Lower leg skin (tissue), 4 donors: Measurements from ENCODE around the gene ASAP2. TPM values are rescaled to one million over a fixed set of nuclear protein-coding genes. Genes with fewer than 3 reads are reported as not detected.

Source experiments
- DNase-seq, 2 donors: peaks; one replicate each; pipeline ENCODE4 v3.0.0-alpha.2; 2019; ENCODE audit warnings: low spot score in 2 of 2
- H3K4me3 ChIP-seq: fragments of 200-600 bp; sonication (generic); 2 replicates; pipeline ENCODE4 v1.5.1; 2017; ENCODE audit warnings: mild to moderate bottlenecking, low read depth; ENCODE audit not compliant: poor library complexity, severe bottlenecking
- CTCF ChIP-seq, 3 donors: fragments of 450-650 bp; IDR thresholded peaks; one replicate each; pipeline ENCODE4 v1.5.1; 2016; ENCODE audit warnings: antibody characterized with exemption in 3 of 3, mild to moderate bottlenecking in 3 of 3, moderate library complexity in 2 of 3
- POLR2A ChIP-seq, 2 donors: fragments of 450-650 bp; IDR thresholded peaks; one replicate each; pipeline ENCODE4 v1.6.1; 2016 to 2017; ENCODE audit warnings: antibody characterized with exemption in 2 of 2, mild to moderate bottlenecking in 1 of 2, moderate library complexity in 1 of 2
- WGBS, 2 donors: methylation state at CpG; one replicate each; pipeline ENCODE4 v1.1.5; 2018; 5-methylcytosine and 5-hydroxymethylcytosine counted together
- intact Hi-C: fragments of 100-400 bp; cut with DNase I; formaldehyde crosslinking; loops from one replicate; pipeline ENCODE4 v1.15.0; 2023; ENCODE audit warnings: low total_unique reads
- total RNA-seq, 4 donors: library from RNA; depleted of rRNA; stranded (reverse); fragments of >200 nt; gene quantifications; one replicate each; pipeline ENCODE4 v1.1.0, GENCODE V29; 2016

The ASAP2 gene
- total RNA-seq, 4 donors from 2014 or later: 30.4 to 40.7 (median 33.1) TPM

- TF ChIP-seq CTCF (IDR thresholded peaks at IDR 0.05): no peak
- no peak for TF ChIP-seq POLR2A (IDR thresholded peaks at IDR 0.05)
- 95 to 98% methylated on average over 7 of the region's 7 CpGs for WGBS, 2 donors
- DNase-seq: no peak
- intact Hi-C loops: no loop called here
- H3K4me3 ChIP-seq: no peak overlapping the region
Observed at GRCh38 chr2:9343524-9343923, 136.9 kb downstream of the ASAP2 start.

- TF ChIP-seq CTCF (IDR thresholded peaks at IDR 0.05) (no peak), POLR2A (IDR thresholded peaks at IDR 0.05) (no peak)
- 95 to 96% methylated on average over 10 of the region's 10 CpGs for WGBS, 2 donors
- DNase-seq: no peak
- no peak overlapping the region for H3K4me3 ChIP-seq
- intact Hi-C loops: no loop called here
Observed at GRCh38 chr2:9344434-9344833, 137.8 kb downstream of the ASAP2 start.

GRCh38 chr2:9345343-9345742 is 138.7 kb downstream of the ASAP2 start:
- TF ChIP-seq POLR2A (IDR thresholded peaks at IDR 0.05) (no peak), CTCF (IDR thresholded peaks at IDR 0.05) (no peak)
- no peak overlapping the region for H3K4me3 ChIP-seq
- DNase-seq: no peak
- intact Hi-C loops: no loop called here
- 92% methylated on average over 7 of the region's 7 CpGs for WGBS, 2 donors

GRCh38 chr2:9345997-9346396 is 139.4 kb downstream of the ASAP2 start:
- DNase-seq: no peak
- intact Hi-C loops: no loop called here
- TF ChIP-seq POLR2A (IDR thresholded peaks at IDR 0.05) (no peak), CTCF (IDR thresholded peaks at IDR 0.05) (no peak)
- WGBS, 2 donors: 91 to 96% methylated on average over 10 of the region's 10 CpGs
- no peak overlapping the region for H3K4me3 ChIP-seq

- 84 to 88% methylated on average over 9 of the region's 9 CpGs for WGBS, 2 donors
- no peak for DNase-seq
- TF ChIP-seq CTCF (IDR thresholded peaks at IDR 0.05): no peak
- no peak for TF ChIP-seq POLR2A (IDR thresholded peaks at IDR 0.05)
- intact Hi-C loops: no loop called here
- no peak overlapping the region for H3K4me3 ChIP-seq
Observed at GRCh38 chr2:9346885-9347284, 140.3 kb downstream of the ASAP2 start.

GRCh38 chr2:9347411-9347881 is 140.8 kb downstream of the ASAP2 start:
- TF ChIP-seq CTCF (IDR thresholded peaks at IDR 0.05) (no peak), POLR2A (IDR thresholded peaks at IDR 0.05) (no peak)
- intact Hi-C loops: no loop called here
- 50 to 53% methylated on average over 6 of the region's 6 CpGs for WGBS, 2 donors
- H3K4me3 ChIP-seq: no peak overlapping the region
- peak; percentile 80 to 91 for DNase-seq
